Measurements from ENCODE around the gene CEP152. TPM values are rescaled to one million over a fixed set of nuclear protein-coding genes. Genes with fewer than 3 reads are reported as not detected.

Gene CEP152
- total RNA-seq, 1 experiment from 2014 or later = 6.4 TPM

GRCh38 chr15:48833526-48834239 is 22.8 kb upstream of the CEP152 start:
- Mint-ChIP-seq H3K27me3 (ENCODE audit: insufficient read depth, unreplicated experiment) (no peaks in the 10 kb centered on the region), H3K27ac (ENCODE audit: low read depth, unreplicated experiment) (no peak overlapping the region), H3K9me3 (ENCODE audit: unreplicated experiment) (peaks cover 10% of the 10 kb centered on the region), H3K36me3 (ENCODE audit: insufficient read depth, unreplicated experiment) (no peaks in the 10 kb centered on the region), H3K4me1 (ENCODE audit: insufficient read depth, unreplicated experiment) (peaks cover 5% of the 10 kb centered on the region), H3K4me3 (ENCODE audit: unreplicated experiment) (no peak overlapping the region)
- intact Hi-C loops (cut with micrococcal nuclease) = no loop called here
- CTCF ChIA-PET = interaction anchor here (1.2 kb wide), 1 partner anchor 28 kb away, joined by 5 read pairs; no protein-coding TSS in a partner anchor
- DNase-seq (ENCODE audit: unreplicated experiment) = no peak
- POLR2A ChIA-PET = interaction anchor here (2.4 kb wide), 1 partner anchor 12 kb away, joined by 6 read pairs; no protein-coding TSS in a partner anchor
- TF ChIP-seq CTCF (IDR thresholded peaks at IDR 0.05; ENCODE audit: unreplicated experiment) = no peak
- BruUV-seq (replicated peaks) = no TSS peak

- no TSS peak for BruUV-seq (replicated peaks)
- no peak for DNase-seq (ENCODE audit: unreplicated experiment)
- intact Hi-C loops (cut with micrococcal nuclease) = no loop called here
- no peak overlapping the region for H3K4me3 Mint-ChIP-seq (ENCODE audit: unreplicated experiment)
- POLR2A ChIA-PET = interaction anchor here (0.7 kb wide), 2 partner anchors 445 to 480 kb away, joined by 3 to 4 read pairs; no protein-coding TSS in a partner anchor
- CTCF ChIA-PET = interaction anchor here (0.6 to 1.3 kb wide), 3 partner anchors 23 to 471 kb away, joined by 3 read pairs; no protein-coding TSS in a partner anchor
- no peak for TF ChIP-seq CTCF (IDR thresholded peaks at IDR 0.05; ENCODE audit: unreplicated experiment)
- H3K9me3 Mint-ChIP-seq (ENCODE audit: unreplicated experiment) = peaks cover 10% of the 10 kb centered on the region
- peaks cover 5% of the 10 kb centered on the region for H3K4me1 Mint-ChIP-seq (ENCODE audit: insufficient read depth, unreplicated experiment)
- H3K27me3 Mint-ChIP-seq (ENCODE audit: insufficient read depth, unreplicated experiment) = no peaks in the 10 kb centered on the region
- H3K27ac Mint-ChIP-seq (ENCODE audit: low read depth, unreplicated experiment) = no peak overlapping the region
- H3K36me3 Mint-ChIP-seq (ENCODE audit: insufficient read depth, unreplicated experiment) = no peaks in the 10 kb centered on the region
Measured at GRCh38 chr15:48832648-48833047, 21.8 kb upstream of the CEP152 start.

GRCh38 chr15:48828906-48829305 is 18.0 kb upstream of the CEP152 start:
- POLR2A ChIA-PET = interaction anchor here (1.0 kb wide), 1 partner anchor 14 kb away, joined by 3 read pairs; no protein-coding TSS in a partner anchor
- Mint-ChIP-seq H3K9me3 (ENCODE audit: unreplicated experiment) (peaks cover 10% of the 10 kb centered on the region), H3K27ac (ENCODE audit: low read depth, unreplicated experiment) (no peak overlapping the region), H3K4me3 (ENCODE audit: unreplicated experiment) (no peak overlapping the region), H3K27me3 (ENCODE audit: insufficient read depth, unreplicated experiment) (no peaks in the 10 kb centered on the region), H3K4me1 (ENCODE audit: insufficient read depth, unreplicated experiment) (peaks cover 5% of the 10 kb centered on the region), H3K36me3 (ENCODE audit: insufficient read depth, unreplicated experiment) (no peaks in the 10 kb centered on the region)
- intact Hi-C loops (cut with micrococcal nuclease) = no loop called here
- DNase-seq (ENCODE audit: unreplicated experiment) = no peak
- no peak for TF ChIP-seq CTCF (IDR thresholded peaks at IDR 0.05; ENCODE audit: unreplicated experiment)
- CTCF ChIA-PET = interaction anchor here (1.1 kb wide), 1 partner anchor 471 kb away, joined by 3 read pairs; no protein-coding TSS in a partner anchor
- BruUV-seq (replicated peaks) = no TSS peak

- H3K27ac Mint-ChIP-seq (ENCODE audit: low read depth, unreplicated experiment) = no peak overlapping the region
- H3K4me1 Mint-ChIP-seq (ENCODE audit: insufficient read depth, unreplicated experiment) = peaks cover 5% of the 10 kb centered on the region
- no TSS peak for BruUV-seq (replicated peaks)
Measured at GRCh38 chr15:48828471-48828870, 17.6 kb upstream of the CEP152 start.

More at GRCh38 chr15:48828471-48828870, 17.6 kb upstream of the CEP152 start:
- Mint-ChIP-seq H3K27me3 (ENCODE audit: insufficient read depth, unreplicated experiment) (no peaks in the 10 kb centered on the region), H3K4me3 (ENCODE audit: unreplicated experiment) (no peak overlapping the region), H3K36me3 (ENCODE audit: insufficient read depth, unreplicated experiment) (no peaks in the 10 kb centered on the region), H3K9me3 (ENCODE audit: unreplicated experiment) (peaks cover 10% of the 10 kb centered on the region)
- intact Hi-C loops (cut with micrococcal nuclease) = no loop called here
- no peak for TF ChIP-seq CTCF (IDR thresholded peaks at IDR 0.05; ENCODE audit: unreplicated experiment)
- no peak for DNase-seq (ENCODE audit: unreplicated experiment)
- ChIA-PET CTCF (no interaction called here), POLR2A (interaction anchor here (1.0 kb wide), 1 partner anchor 14 kb away, joined by 3 read pairs; no protein-coding TSS in a partner anchor)

All from MCF 10A (cell line).